ENCODE data around the gene TEF.

TEF gene

GRCh38 chr22:41408665-41409064, 26.9 kb downstream of the TEF start:
- no peaks in the 10 kb centered on the region for H3K9me3 ChIP-seq (replicated peaks; ENCODE audit: insufficient read depth, low read length)
- DNase-seq = no peak
- TF ChIP-seq CTCF (IDR thresholded peaks at IDR 0.05; ENCODE audit: low read length) (no peak), EZH2 (optimal IDR thresholded peaks at IDR 0.05; ENCODE audit: low read depth, low read length) (no peak)
- peaks cover 6% of the 10 kb centered on the region for H3K79me2 ChIP-seq (ENCODE audit: low read length)
- peaks cover 17% of the 10 kb centered on the region for H3F3A ChIP-seq (ENCODE audit: insufficient read depth, low read length)
- H3K4me2 ChIP-seq (ENCODE audit: low read depth, low read length) = no peak overlapping the region
- no peak overlapping the region for H3K4me3 ChIP-seq (ENCODE audit: low read length)
- no peak overlapping the region for H3K9ac ChIP-seq (ENCODE audit: low read length)
- no peaks in the 10 kb centered on the region for H3K9me2 ChIP-seq (replicated peaks; ENCODE audit: insufficient read depth, low read length)
- no peak overlapping the region for H3K27ac ChIP-seq (ENCODE audit: low read length)
- H3K27me3 ChIP-seq (replicated peaks; ENCODE audit: insufficient read depth, low read length) = no peaks in the 10 kb centered on the region
- H2AFZ ChIP-seq (ENCODE audit: low read length) = no peak overlapping the region
- H3K4me1 ChIP-seq (ENCODE audit: low read length) = peaks cover 5% of the 10 kb centered on the region
- no peaks in the 10 kb centered on the region for H4K20me1 ChIP-seq (ENCODE audit: insufficient read depth, low read length)
- H3K36me3 ChIP-seq (replicated peaks; ENCODE audit: insufficient read depth, low read length) = no peaks in the 10 kb centered on the region

- Histone ChIP-seq H3K9ac (ENCODE audit: low read length) (no peak overlapping the region), H3K27ac (ENCODE audit: low read length) (no peak overlapping the region), H3F3A (ENCODE audit: insufficient read depth, low read length) (peaks cover 22% of the 10 kb centered on the region), H3K27me3 (replicated peaks; ENCODE audit: insufficient read depth, low read length) (no peaks in the 10 kb centered on the region), H4K20me1 (ENCODE audit: insufficient read depth, low read length) (no peaks in the 10 kb centered on the region), H3K79me2 (ENCODE audit: low read length) (peaks cover 20% of the 10 kb centered on the region), H2AFZ (ENCODE audit: low read length) (no peak overlapping the region), H3K4me3 (ENCODE audit: low read length) (no peak overlapping the region), H3K36me3 (replicated peaks; ENCODE audit: insufficient read depth, low read length) (no peaks in the 10 kb centered on the region), H3K4me2 (ENCODE audit: low read depth, low read length) (no peak overlapping the region), H3K9me2 (replicated peaks; ENCODE audit: insufficient read depth, low read length) (no peaks in the 10 kb centered on the region), H3K9me3 (replicated peaks; ENCODE audit: insufficient read depth, low read length) (no peaks in the 10 kb centered on the region), H3K4me1 (ENCODE audit: low read length) (peaks cover 10% of the 10 kb centered on the region)
- DNase-seq = no peak
- TF ChIP-seq EZH2 (optimal IDR thresholded peaks at IDR 0.05; ENCODE audit: low read depth, low read length) (no peak), EZH2phosphoT487 (IDR thresholded peaks at IDR 0.05; ENCODE audit: low read length) (no peak), CTCF (IDR thresholded peaks at IDR 0.05; ENCODE audit: low read length) (no peak)
Measured at GRCh38 chr22:41410311-41410751, 28.6 kb downstream of the TEF start.

- H4K20me1 ChIP-seq (ENCODE audit: insufficient read depth, low read length) = no peaks in the 10 kb centered on the region
- peaks cover 22% of the 10 kb centered on the region for H3F3A ChIP-seq (ENCODE audit: insufficient read depth, low read length)
- no peak overlapping the region for H3K9ac ChIP-seq (ENCODE audit: low read length)
- no peak overlapping the region for H3K4me3 ChIP-seq (ENCODE audit: low read length)
- H3K4me1 ChIP-seq (ENCODE audit: low read length) = peaks cover 10% of the 10 kb centered on the region
- H3K27ac ChIP-seq (ENCODE audit: low read length) = no peak overlapping the region
- H3K36me3 ChIP-seq (replicated peaks; ENCODE audit: insufficient read depth, low read length) = no peaks in the 10 kb centered on the region
- no peak for DNase-seq
- H3K79me2 ChIP-seq (ENCODE audit: low read length) = peaks cover 24% of the 10 kb centered on the region
- no peak overlapping the region for H3K4me2 ChIP-seq (ENCODE audit: low read depth, low read length)
- H3K9me2 ChIP-seq (replicated peaks; ENCODE audit: insufficient read depth, low read length) = no peaks in the 10 kb centered on the region
- no peaks in the 10 kb centered on the region for H3K9me3 ChIP-seq (replicated peaks; ENCODE audit: insufficient read depth, low read length)
- H2AFZ ChIP-seq (ENCODE audit: low read length) = no peak overlapping the region
- TF ChIP-seq CTCF (IDR thresholded peaks at IDR 0.05; ENCODE audit: low read length) (no peak), EZH2phosphoT487 (IDR thresholded peaks at IDR 0.05; ENCODE audit: low read length) (no peak), EZH2 (optimal IDR thresholded peaks at IDR 0.05; ENCODE audit: low read depth, low read length) (no peak)
- H3K27me3 ChIP-seq (replicated peaks; ENCODE audit: insufficient read depth, low read length) = no peaks in the 10 kb centered on the region
Measured at GRCh38 chr22:41411021-41411851, 29.5 kb downstream of the TEF start.

Measured in MM.1S (cell line).